Mammary epithelial cell (primary cell): Measurements from ENCODE around the gene CCDC110.

Experiments
- CTCF ChIP-seq, 2 donors: IDR thresholded peaks in 1 of 2; conservative IDR thresholded peaks in 1 of 2; 2 replicates each; pipeline ENCODE4 v1.5.1; 2011 to 2012; ENCODE audit warnings: inconsistent platforms in 2 of 2, low read length in 2 of 2, mild to moderate bottlenecking in 2 of 2, control low read depth in 1 of 2, low read depth in 1 of 2; ENCODE audit not compliant: insufficient read depth in 1 of 2; ENCODE audit errors: extremely low read depth in 1 of 2
- EZH2 ChIP-seq: IDR thresholded peaks from 2 replicates; pipeline ENCODE4 v1.6.1; 2012; ENCODE audit warnings: low read length, inconsistent platforms, borderline replicate concordance

DNA sequence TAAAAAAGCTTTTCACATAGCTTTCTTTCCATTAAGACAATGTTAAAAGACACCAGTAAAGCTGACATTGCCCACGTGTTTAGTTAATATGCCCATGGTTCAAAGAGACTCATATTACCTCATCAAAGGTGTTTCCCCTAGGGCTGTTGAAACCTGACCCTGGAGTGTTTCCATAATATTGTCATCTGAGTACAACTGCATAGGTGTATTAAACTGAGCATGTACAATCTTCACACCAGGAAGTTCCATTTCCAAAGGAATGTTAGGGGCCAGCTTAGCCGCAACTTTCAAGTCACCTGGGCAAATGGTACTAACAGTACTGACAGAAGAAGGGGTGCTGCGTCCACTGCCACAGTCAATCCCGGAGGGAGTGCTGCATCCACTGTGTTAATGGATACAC, 36.6 kb upstream of the CCDC110 start:
- TF ChIP-seq CTCF (conservative IDR thresholded peaks at IDR 0.05 in 1 of 2, IDR thresholded peaks at IDR 0.05 in 1 of 2; ENCODE audit: extremely low read depth in 1 of 2, insufficient read depth in 1 of 2, low read depth in 1 of 2, low read length in 2 of 2) (no peak), EZH2 (no peak)
